ENCODE data around the gene PHYKPL. TPM values are rescaled to one million over a fixed set of nuclear protein-coding genes. Genes with fewer than 3 reads are reported as not detected.

PHYKPL gene
- total RNA-seq, 1 experiment from 2014 or later = 48.8 TPM

DNA sequence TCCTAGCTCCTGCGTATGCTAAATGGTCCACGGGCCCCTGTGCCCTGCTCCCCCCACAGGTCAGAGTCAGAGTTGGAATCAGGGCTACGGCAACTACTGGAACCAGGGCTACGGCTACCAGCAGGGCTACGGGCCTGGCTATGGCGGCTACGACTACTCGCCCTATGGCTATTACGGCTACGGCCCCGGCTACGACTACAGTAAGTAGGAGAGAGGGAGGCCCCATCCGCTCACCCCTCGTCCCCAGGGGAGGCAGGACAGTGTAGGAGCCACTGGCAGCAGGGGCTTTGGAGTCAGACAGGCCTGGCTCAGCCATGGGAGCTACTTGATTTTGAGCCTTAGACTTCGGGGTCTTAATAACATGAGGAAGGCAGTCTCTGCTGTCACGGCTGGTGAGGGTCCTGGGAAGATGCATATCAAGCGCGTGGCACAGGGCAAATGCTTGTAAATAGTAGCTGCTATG is 22.5 kb downstream of the PHYKPL start:
- Histone ChIP-seq H3K4ac (ENCODE audit: low read depth, low read length) (no peak overlapping the region), H2BK20ac (ENCODE audit: low read depth, low read length, poor library complexity, severe bottlenecking) (no peak overlapping the region), H3K27ac (ENCODE audit: insufficient read length, low read depth, low read length) (no peak overlapping the region), H3K23me2 (ENCODE audit: insufficient read length, low read depth, low read length, poor library complexity, severe bottlenecking) (peaks cover 10% of the 10 kb centered on the region), H3K4me1 (ENCODE audit: insufficient read depth, low read length) (no peaks in the 10 kb centered on the region; the same call in 1 of the 2 replicates), H2AFZ (ENCODE audit: low read length) (no peak overlapping the region), H4K20me1 (ENCODE audit: control insufficient read depth, insufficient read depth, insufficient read length) (no peaks in the 10 kb centered on the region), H3T11ph (ENCODE audit: low read length) (no peak overlapping the region), H3K79me2 (ENCODE audit: insufficient read depth, low read length) (peaks cover 21% of the 10 kb centered on the region), H2BK12ac (ENCODE audit: insufficient read length, low read depth, low read length) (no peak overlapping the region), H4K5ac (ENCODE audit: insufficient read length, low read depth, low read length) (no peak overlapping the region), H4K91ac (ENCODE audit: insufficient read length, low read depth, low read length) (no peak overlapping the region), H2AK5ac (ENCODE audit: insufficient read length, low read length) (no peak overlapping the region), H2BK5ac (ENCODE audit: insufficient read length, low read length) (no peak overlapping the region), H3K27me3 (ENCODE audit: insufficient read depth, low read length) (no peaks in the 10 kb centered on the region), H3K14ac (ENCODE audit: insufficient read depth, low read length) (no peak overlapping the region), H3K79me1 (ENCODE audit: insufficient read depth, low read depth, low read length, poor library complexity, severe bottlenecking) (peaks cover 9% of the 10 kb centered on the region), H3K9me3 (ENCODE audit: control insufficient read depth, low read depth, low read length) (no peaks in the 10 kb centered on the region), H3K4me2 (ENCODE audit: insufficient read depth, insufficient read length, low read length) (no peak overlapping the region), H4K8ac (replicated peaks; ENCODE audit: insufficient read length, low read depth, low read length) (no peak overlapping the region), H3K9ac (ENCODE audit: extremely low read depth, insufficient read length, low read length) (no peak overlapping the region), H2BK120ac (ENCODE audit: low read depth, low read length, poor library complexity, severe bottlenecking) (no peak overlapping the region), H3K23ac (ENCODE audit: insufficient read length, low read depth, low read length) (no peak overlapping the region), H3K18ac (ENCODE audit: insufficient read length, low read depth, low read length) (no peak overlapping the region), H3K56ac (ENCODE audit: insufficient read length, low read depth, low read length) (no peak overlapping the region), H2BK15ac (ENCODE audit: low read depth, low read length) (no peak overlapping the region)
- peaks cover 17 to 38% of the 10 kb centered on the region in 2 experiments for H3K4me1 Mint-ChIP-seq
- H3K27ac Mint-ChIP-seq = peak overlapping the region in 1 of 3 experiments; percentile 33; a peak in 1 of 7 replicates
- peaks cover 12% of the 10 kb centered on the region; the same call in 1 of the 2 replicates for H3K27me3 Mint-ChIP-seq (ENCODE audit: low read depth)
- no peak for DNase-seq
- no peak overlapping the region for H3K4me3 Mint-ChIP-seq
- WGBS (ENCODE audit: extremely low coverage, insufficient read length, low lambda C conversion rate) = no CpG with 5 or more reads among the region's 18 CpGs
- TF ChIP-seq, protein P1, sequence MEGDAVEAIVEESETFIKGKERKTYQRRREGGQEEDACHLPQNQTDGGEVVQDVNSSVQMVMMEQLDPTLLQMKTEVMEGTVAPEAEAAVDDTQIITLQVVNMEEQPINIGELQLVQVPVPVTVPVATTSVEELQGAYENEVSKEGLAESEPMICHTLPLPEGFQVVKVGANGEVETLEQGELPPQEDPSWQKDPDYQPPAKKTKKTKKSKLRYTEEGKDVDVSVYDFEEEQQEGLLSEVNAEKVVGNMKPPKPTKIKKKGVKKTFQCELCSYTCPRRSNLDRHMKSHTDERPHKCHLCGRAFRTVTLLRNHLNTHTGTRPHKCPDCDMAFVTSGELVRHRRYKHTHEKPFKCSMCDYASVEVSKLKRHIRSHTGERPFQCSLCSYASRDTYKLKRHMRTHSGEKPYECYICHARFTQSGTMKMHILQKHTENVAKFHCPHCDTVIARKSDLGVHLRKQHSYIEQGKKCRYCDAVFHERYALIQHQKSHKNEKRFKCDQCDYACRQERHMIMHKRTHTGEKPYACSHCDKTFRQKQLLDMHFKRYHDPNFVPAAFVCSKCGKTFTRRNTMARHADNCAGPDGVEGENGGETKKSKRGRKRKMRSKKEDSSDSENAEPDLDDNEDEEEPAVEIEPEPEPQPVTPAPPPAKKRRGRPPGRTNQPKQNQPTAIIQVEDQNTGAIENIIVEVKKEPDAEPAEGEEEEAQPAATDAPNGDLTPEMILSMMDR (conservative IDR thresholded peaks at IDR 0.05) = no peak
- no peaks in the 10 kb centered on the region for H3K9me3 Mint-ChIP-seq
- H3K36me3 Mint-ChIP-seq (ENCODE audit: insufficient read depth in 1 of 3, low read depth in 3 of 3) = peaks cover 70 to 98% (median 96%) of the 10 kb centered on the region in 3 experiments
